ENCODE measurements around the gene TTLL11.
"Not testable (repeated sequence)": the region's sequence is repeated elsewhere in the genome, so short reads cannot be mapped to it uniquely, and the experiment has no call there.

Gene TTLL11

DNA sequence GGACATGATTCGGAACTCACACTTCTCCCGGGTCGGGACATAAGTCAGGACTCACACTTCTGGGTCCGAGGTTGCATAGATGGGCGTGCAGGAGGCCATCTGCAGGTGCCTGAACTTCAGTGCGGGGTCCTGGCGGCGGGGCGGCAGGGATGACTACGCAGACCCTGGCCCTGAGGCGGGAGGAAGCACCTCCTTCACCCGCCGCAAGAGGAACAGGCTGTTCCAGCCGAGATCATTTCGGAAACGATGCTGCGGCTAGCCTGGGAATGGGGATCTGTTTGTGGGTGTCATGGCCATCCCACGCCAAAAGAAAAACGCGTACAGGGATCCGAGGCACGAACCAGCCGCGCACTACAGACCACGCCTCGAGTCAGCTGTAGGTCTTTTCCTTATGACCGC lies 196.6 kb downstream of the TTLL11 start:
- DNase-seq = no peak

GRCh38 chr9:121895818-121896544 lies 197.1 kb downstream of the TTLL11 start:
- DNase-seq = no peak

GRCh38 chr9:121895358-121895757 lies 197.8 kb downstream of the TTLL11 start:
- DNase-seq = no peak

GRCh38 chr9:121894380-121894779 lies 198.7 kb downstream of the TTLL11 start:
- not testable (repeated sequence) for DNase-seq

- no peak for DNase-seq
Observed at GRCh38 chr9:121893786-121894185, 199.3 kb downstream of the TTLL11 start.

DNA sequence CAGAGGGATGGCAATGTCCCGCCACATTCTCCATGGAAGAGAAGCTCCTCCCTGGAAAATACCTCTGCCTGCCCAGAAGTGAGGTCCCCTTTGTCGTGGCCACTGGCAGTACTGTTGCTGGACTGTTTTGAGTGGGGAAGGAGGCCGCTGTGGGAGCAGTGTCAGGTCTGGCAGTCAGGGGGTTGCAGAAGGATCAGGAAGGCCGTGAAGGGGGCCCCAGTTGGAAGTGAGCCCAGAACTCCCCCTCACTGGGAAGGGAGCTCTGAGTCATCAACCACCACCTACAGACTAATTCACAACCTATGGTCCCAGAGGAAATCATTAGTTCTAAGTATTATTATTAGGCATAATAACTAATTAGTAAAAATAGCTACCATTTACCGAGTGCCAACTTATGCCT lies 200.4 kb downstream of the TTLL11 start:
- DNase-seq = no peak

DNA sequence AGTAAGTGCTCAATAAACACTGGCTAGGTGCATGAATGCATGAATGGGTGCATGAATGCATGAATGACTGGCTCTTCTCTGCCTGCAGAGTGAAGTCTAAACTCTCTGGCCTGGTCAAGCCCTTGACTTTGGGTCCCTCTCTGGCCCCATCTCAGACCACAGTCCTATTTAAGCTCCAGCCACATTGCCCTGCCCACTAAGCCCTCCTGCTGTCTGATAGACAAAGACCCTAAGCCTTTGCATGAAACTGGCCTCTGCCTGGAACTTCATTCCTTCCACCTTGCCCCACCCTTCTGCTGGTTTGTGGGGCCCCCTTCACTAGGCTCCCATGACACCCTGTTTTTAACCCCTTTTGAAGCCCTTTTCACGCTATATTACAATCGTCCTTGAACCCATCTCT lies 202.4 kb downstream of the TTLL11 start:
- DNase-seq = no peak

GRCh38 chr9:121889990-121890563 lies 203.0 kb downstream of the TTLL11 start:
- no peak for DNase-seq

DNA sequence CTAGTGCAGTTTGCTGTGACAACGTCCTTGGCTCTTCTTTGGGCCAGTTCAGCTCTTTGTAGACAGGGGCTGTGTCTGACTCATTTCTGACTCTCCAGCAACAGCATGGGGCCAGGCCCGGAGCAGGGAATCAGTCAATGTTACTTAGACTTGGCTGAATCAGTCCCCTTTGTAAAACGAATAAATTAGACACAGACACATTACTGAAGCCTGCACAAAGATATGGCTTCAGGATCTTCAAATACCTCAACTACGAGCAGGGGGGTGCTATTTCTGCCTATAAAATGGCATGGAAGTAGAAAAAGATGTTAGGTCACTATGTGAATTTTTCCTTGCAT lies 204.7 kb downstream of the TTLL11 start:
- no peak for DNase-seq

DNA sequence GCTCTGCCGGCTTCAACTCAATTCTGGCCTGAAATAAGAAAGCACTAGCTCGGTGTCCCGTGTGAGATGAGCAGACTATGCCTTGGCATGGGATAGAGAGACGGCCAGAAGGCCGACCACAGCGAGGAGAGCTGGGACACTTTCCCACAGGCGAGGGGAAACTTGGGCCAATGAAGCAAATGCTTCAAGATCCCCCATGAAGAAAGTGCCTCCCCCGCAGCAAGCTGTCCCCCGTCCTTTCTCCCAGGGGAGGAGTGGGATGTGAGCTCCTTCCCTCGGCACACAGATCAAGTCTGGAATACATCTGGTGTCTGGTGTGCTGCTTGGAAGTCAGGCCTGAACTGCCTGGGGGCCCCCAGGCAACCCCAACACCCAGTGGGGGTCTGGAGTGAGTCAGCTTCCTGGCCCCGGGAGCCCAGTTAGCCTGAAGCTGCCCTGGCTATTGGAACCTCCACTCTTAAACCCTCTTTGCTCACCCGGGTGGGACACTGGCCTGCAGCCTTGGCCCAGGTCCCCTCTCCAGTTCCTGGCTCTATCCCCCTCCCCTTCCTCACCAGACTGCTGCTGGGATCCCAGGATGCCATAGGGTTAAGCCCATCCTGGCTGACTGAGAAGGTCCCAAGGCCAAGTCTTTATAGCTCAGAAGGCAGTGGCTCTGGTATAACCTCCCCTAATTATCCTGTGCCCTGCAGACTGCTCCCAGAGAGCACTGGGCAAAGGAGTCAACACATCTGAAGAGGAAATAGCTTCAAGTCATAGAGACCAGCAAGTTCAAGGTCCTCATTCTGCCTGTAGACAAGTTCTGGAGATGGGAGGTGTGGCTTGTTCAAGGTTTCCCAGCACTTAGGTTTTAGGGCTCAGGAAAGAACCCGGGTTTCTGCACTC lies 205.3 kb downstream of the TTLL11 start:
- no peak for DNase-seq

- DNase-seq = no peak
Observed at GRCh38 chr9:121886759-121887485, 206.2 kb downstream of the TTLL11 start.

- no peak for DNase-seq
Observed at GRCh38 chr9:121885345-121885901, 207.7 kb downstream of the TTLL11 start.

- DNase-seq = no peak
Observed at GRCh38 chr9:121884057-121884541, 209.0 kb downstream of the TTLL11 start.

GRCh38 chr9:121883281-121884056 lies 209.6 kb downstream of the TTLL11 start:
- no peak for DNase-seq

- no peak for DNase-seq
Observed at GRCh38 chr9:121881920-121882500, 211.1 kb downstream of the TTLL11 start.

DNA sequence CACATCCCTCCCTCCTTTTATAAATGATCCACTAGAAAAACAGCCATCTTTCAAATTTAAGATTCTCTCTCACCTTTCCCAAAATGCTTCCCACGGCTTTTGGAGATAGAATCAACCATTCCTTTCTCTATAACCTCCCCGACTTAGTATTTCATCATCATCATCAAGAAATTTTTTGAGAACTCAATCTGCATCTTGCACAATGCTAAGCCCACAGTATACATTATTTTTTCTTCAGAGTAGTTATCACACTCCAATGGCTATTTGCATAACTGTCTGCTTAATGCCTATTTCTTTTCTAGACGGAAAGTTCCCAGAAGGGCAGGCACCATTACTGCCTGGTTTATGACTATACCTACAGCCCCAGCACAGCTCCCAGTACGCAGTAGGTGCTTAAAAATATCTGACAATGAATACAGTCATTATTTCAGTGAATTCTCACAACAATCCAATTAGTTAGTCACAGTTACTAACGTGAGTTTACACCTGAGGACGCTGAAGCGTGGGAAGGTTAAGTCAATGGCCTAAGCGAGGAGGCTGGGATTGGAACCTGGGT lies 212.7 kb downstream of the TTLL11 start:
- DNase-seq = no peak

GRCh38 chr9:121878271-121878822 lies 214.8 kb downstream of the TTLL11 start:
- DNase-seq = no peak

DNA sequence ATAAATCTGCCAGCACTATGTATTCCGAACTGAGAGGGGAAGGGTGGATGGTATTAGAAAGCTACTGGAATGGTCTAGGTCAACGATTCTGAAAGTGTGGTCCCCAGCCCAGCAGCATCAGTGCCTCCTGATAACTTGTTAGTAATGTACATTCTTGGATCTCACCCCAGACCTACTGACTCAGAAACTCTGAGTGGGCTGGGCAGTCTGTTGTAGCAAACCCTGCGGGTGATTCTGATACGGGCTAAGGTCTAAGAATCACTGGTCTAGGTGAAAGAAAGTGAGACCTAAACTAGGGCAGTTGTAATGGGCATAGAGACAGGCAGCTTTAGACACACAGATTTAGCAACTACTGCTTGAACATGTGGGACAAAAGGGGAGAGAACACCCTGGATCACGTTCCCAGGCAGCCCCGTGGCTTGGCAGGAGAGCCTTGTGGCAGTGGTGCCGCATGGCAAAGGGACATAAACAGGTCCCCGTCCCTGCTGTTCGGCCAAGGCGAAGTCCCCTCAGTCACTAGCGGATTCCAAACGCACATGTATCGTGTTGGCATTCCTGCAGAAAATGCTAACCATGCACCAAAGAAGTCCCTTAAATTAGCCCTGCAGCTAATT lies 216.3 kb downstream of the TTLL11 start:
- no peak for DNase-seq

DNA sequence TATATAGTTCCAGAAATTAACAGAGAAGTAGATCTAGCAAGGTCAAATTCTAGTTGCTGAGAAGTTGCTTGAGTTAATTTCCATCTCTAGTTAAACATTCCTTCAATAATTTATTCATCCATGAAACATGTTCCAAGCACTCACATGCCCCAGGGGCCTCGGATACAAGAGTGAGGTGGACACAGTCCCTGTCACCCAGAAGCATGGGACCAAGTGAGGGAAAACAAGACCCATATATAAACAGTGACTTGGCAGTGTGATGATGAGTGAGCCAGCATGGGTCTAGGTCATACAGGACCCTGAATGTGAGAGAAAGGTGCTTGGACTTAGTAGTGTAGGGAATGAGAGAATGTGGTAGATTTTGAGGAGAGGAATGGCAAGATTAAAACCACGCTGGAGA lies 216.9 kb downstream of the TTLL11 start:
- no peak for DNase-seq

DNA sequence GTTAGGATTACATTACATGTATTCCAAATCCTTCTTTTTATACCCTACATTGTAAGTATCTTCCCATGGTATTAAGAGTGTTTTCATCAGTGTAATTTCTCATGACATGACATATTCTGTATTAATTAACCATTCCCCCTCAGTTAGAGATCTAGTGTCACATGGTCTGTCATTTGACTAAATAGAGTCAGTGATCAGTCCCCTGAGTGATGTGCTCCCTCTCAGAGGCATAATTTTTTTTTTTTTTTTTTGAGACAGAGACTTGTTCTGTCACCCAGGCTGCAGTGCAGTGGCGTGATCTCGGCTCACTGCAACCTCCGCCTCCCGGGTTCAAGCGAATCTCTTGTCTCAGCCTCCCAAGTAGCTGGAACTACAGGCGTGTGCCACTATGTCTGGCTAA lies 218.6 kb downstream of the TTLL11 start:
- no peak for DNase-seq
